Neutrophil (primary cell): ENCODE measurements around the gene NOP16.

Experiments used
- H3K27ac ChIP-seq: fragments of 200-600 bp; sonication (generic); 2 replicates; pipeline ENCODE4 v1.5.1; 2016; ENCODE audit warnings: mild to moderate bottlenecking, moderate library complexity
- H3K27me3 ChIP-seq: fragments of 200-600 bp; sonication (generic); 2 replicates; pipeline ENCODE4 v1.6.0; 2016; ENCODE audit warnings: mild to moderate bottlenecking
- H3K36me3 ChIP-seq: fragments of 200-600 bp; sonication (generic); 2 replicates; pipeline ENCODE4 v1.5.1; 2017
- H3K4me1 ChIP-seq, 2 experiments: fragments of 200-600 bp in 1 of 2; sonication (generic) in 1 of 2; 1 replicate in 1 of 2; 2 replicates in 1 of 2; pipeline versions ENCODE4 v1.5.1 to v1.6.1; 2013 to 2016; ENCODE audit warnings: low read depth in 1 of 2, low read length in 1 of 2, mild to moderate bottlenecking in 1 of 2, moderate library complexity in 1 of 2; ENCODE audit not compliant: control insufficient read depth in 1 of 2, insufficient read depth in 1 of 2
- H3K4me3 ChIP-seq, 2 experiments: fragments of 200-600 bp in 1 of 2; sonication (generic) in 1 of 2; 1 replicate in 1 of 2; 2 replicates in 1 of 2; pipeline ENCODE4 v1.5.1; 2013 to 2016; ENCODE audit warnings: low read depth in 1 of 2, low read length in 1 of 2, mild to moderate bottlenecking in 1 of 2, moderate library complexity in 1 of 2
- H3K9me3 ChIP-seq: fragments of 200-600 bp; sonication (generic); 2 replicates; pipeline ENCODE4 v1.5.1; 2016
- TF ChIP-seq, protein P1 (sequence below): fragments of 200-600 bp; sonication (generic); IDR thresholded peaks from 2 replicates; pipeline ENCODE4 v1.5.1; 2016; ENCODE audit warnings: antibody characterized with exemption

The NOP16 gene

DNA sequence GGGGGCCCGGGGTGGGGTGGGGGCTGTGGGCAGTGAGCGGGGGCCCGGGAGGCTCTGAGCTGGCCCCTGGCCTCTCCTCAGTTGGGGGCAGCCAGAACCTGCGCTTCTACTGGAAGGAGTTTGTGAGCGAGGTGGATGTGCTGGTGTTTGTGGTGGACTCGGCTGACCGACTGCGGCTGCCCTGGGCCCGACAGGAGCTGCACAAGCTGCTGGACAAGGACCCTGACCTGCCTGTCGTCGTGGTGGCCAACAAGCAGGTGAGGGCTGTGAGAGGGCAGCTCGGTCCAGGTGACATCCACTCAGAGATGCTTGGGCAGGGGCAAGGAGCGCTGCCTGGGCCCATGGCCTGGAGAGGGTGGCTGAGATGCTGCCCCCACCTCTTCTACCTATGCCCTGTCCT lies 19.7 kb downstream of the NOP16 start:
- peaks cover 52% of the 10 kb centered on the region for H3K27me3 ChIP-seq
- no peaks in the 10 kb centered on the region for H3K36me3 ChIP-seq
- no peak overlapping the region for H3K4me3 ChIP-seq
- H3K9me3 ChIP-seq: no peaks in the 10 kb centered on the region
- H3K4me1 ChIP-seq: peaks cover 12 to 15% of the 10 kb centered on the region in 2 experiments
- TF ChIP-seq, protein P1, sequence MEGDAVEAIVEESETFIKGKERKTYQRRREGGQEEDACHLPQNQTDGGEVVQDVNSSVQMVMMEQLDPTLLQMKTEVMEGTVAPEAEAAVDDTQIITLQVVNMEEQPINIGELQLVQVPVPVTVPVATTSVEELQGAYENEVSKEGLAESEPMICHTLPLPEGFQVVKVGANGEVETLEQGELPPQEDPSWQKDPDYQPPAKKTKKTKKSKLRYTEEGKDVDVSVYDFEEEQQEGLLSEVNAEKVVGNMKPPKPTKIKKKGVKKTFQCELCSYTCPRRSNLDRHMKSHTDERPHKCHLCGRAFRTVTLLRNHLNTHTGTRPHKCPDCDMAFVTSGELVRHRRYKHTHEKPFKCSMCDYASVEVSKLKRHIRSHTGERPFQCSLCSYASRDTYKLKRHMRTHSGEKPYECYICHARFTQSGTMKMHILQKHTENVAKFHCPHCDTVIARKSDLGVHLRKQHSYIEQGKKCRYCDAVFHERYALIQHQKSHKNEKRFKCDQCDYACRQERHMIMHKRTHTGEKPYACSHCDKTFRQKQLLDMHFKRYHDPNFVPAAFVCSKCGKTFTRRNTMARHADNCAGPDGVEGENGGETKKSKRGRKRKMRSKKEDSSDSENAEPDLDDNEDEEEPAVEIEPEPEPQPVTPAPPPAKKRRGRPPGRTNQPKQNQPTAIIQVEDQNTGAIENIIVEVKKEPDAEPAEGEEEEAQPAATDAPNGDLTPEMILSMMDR: no peak
- H3K27ac ChIP-seq: no peak overlapping the region

DNA sequence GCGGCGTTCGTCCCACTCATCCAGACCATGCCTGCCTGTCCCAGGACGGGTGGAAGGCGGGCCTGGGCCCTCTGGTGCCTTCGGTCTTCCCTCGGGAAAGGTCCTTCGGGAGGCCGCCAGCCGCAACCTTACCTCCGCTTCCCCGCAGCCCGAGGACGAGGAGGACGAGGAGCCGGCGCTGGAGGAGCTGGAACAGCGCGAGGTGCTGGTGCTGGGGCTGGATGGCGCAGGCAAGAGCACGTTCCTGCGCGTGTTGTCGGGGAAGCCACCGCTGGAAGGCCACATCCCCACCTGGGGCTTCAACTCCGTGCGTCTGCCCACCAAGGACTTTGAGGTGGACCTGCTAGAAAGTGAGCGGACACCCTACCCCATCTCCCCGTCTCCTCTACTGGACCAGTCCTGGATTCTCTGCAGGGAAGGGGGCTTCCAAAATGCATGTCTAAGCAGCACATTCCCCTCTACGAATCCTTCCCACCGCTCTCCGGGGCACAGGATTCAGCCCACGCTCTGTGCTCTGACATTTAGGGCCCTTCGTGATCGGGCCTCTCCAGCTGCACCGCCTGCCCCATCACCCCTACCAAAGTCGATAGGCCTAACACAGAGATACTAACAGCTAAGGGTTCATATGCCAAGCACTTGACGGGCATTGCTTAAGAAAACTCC lies 22.0 kb downstream of the NOP16 start:
- Histone ChIP-seq H3K36me3 (no peaks in the 10 kb centered on the region), H3K9me3 (no peaks in the 10 kb centered on the region), H3K4me1 (peaks cover 20% of the 10 kb centered on the region in 2 experiments), H3K27ac (no peak overlapping the region), H3K4me3 (peak overlapping the region in 1 of 2 experiments; percentile 60), H3K27me3 (peaks cover 66% of the 10 kb centered on the region)
- TF ChIP-seq, protein P1: no peak

- H3K27me3 ChIP-seq: peaks cover 66% of the 10 kb centered on the region
- H3K27ac ChIP-seq: no peak within 1 kb of the TSS
- TF ChIP-seq, protein P1: no peak
- H3K9me3 ChIP-seq: no peaks in the 10 kb centered on the region
- no peaks in the 10 kb centered on the region for H3K36me3 ChIP-seq
- peak within 1 kb of the TSS; percentile 41 to 60 for H3K4me3 ChIP-seq
- H3K4me1 ChIP-seq: peaks cover 26 to 28% of the 10 kb centered on the region in 2 experiments
Observed at GRCh38 chr5:176365351-176366231, 22.8 kb downstream of the NOP16 start, which contains the start of gene ARL10. TSS of gene ARL10 (plus strand) at chr5:176365487. CDS start at chr5:176365564, 77 bp downstream.

DNA sequence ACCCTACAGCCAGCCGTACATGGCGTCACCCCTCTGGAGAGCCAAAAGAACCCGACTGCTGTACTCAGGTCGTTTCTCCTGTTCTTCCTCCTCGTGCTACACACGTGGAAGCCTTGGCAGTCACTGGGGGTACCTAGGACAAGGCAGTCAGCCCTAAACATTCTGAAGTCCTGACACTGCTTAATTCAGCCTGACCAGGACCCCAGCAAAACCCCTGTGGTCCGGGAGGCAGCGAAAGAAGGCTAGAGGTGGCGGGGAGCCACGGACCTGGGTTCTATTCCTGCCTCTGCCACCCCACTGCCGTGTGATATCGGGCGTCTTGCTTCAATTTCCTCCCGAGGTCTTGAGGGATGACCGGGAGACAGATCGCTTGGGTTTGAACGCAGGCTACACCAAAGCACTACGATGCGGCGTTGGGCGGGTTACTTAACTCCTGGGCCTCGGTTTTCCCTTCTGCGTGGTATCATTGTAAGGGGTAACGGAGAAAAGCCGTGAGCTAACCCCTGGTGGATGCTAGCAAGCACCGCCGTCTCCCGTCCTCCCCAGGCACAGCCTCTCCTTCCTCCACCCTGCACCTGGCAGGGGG lies 23.5 kb downstream of the NOP16 start:
- Histone ChIP-seq H3K4me3 (peak overlapping the region; percentile 41 to 60), H3K4me1 (peaks cover 28% of the 10 kb centered on the region in 2 experiments), H3K9me3 (no peaks in the 10 kb centered on the region), H3K27me3 (peaks cover 66% of the 10 kb centered on the region), H3K27ac (no peak overlapping the region), H3K36me3 (no peaks in the 10 kb centered on the region)
- TF ChIP-seq, protein P1: no peak

- peaks cover 28% of the 10 kb centered on the region in 2 experiments for H3K4me1 ChIP-seq
- TF ChIP-seq, protein P1: no peak
- H3K27me3 ChIP-seq: peaks cover 48% of the 10 kb centered on the region
- peaks cover 10% of the 10 kb centered on the region for H3K36me3 ChIP-seq
- H3K4me3 ChIP-seq: peak overlapping the region; percentile 66 to 97
- H3K27ac ChIP-seq: peak overlapping the region; percentile 66
- no peaks in the 10 kb centered on the region for H3K9me3 ChIP-seq
Observed at GRCh38 chr5:176362233-176362490, 26.2 kb downstream of the NOP16 start.
